DND-41 (cell line): Measurements from ENCODE around the gene ATG16L2.

Experiments used
- ATAC-seq: fragments of 200-7000 bp; cut with Tn5 transposase; 3 replicates; pipeline ENCODE4 v1.9.1; 2021; ENCODE audit warnings: low read depth; ENCODE audit not compliant: insufficient read depth
- DNase-seq: peaks from one replicate; pipeline ENCODE4 v3.0.0-alpha.2; 2020
- H2AFZ ChIP-seq: 2 replicates; pipeline ENCODE4 v1.6.0; 2012; ENCODE audit warnings: low read depth, low read length
- H3K27ac ChIP-seq: 2 replicates; pipeline ENCODE4 v1.5.1; 2012; ENCODE audit warnings: low read length, inconsistent platforms
- H3K27me3 ChIP-seq: fragments of 200-600 bp; sonication (generic); 2 replicates; pipeline ENCODE4 v1.6.0; 2012; ENCODE audit warnings: low read length, mild to moderate bottlenecking, inconsistent platforms; ENCODE audit not compliant: insufficient read depth, poor library complexity
- H3K36me3 ChIP-seq: 2 replicates; pipeline ENCODE4 v1.5.1; 2012; ENCODE audit warnings: low read length, inconsistent platforms; ENCODE audit not compliant: insufficient read depth
- H3K4me1 ChIP-seq: 2 replicates; pipeline ENCODE4 v1.5.1; 2012; ENCODE audit warnings: mild to moderate bottlenecking, low read length; ENCODE audit not compliant: insufficient read depth
- H3K4me2 ChIP-seq: 2 replicates; pipeline ENCODE4 v1.6.0; 2012; ENCODE audit warnings: mild to moderate bottlenecking, moderate library complexity, low read length, inconsistent platforms; ENCODE audit not compliant: insufficient read depth
- H3K4me3 ChIP-seq, 2 experiments: fragments of 200-600 bp in 1 of 2; shearing (Covaris generic) in 1 of 2; 2 replicates each; pipeline ENCODE4 v1.5.1; 2012 to 2016; ENCODE audit warnings: inconsistent platforms in 2 of 2, low read length in 2 of 2, mild to moderate bottlenecking in 2 of 2, low read depth in 1 of 2, moderate library complexity in 1 of 2
- H3K79me2 ChIP-seq: 2 replicates; pipeline ENCODE4 v1.6.0; 2012; ENCODE audit warnings: low read length, inconsistent platforms; ENCODE audit not compliant: insufficient read depth
- H3K9ac ChIP-seq: 2 replicates; pipeline ENCODE4 v1.6.0; 2012; ENCODE audit warnings: low read depth, mild to moderate bottlenecking, inconsistent platforms, low read length, moderate library complexity
- H3K9me3 ChIP-seq: 2 replicates; pipeline ENCODE4 v1.5.1; 2012; ENCODE audit warnings: low read length, moderate library complexity, mild to moderate bottlenecking, inconsistent platforms; ENCODE audit not compliant: insufficient read depth, severe bottlenecking
- H4K20me1 ChIP-seq: 2 replicates; pipeline ENCODE4 v1.6.0; 2012; ENCODE audit warnings: low read length; ENCODE audit not compliant: insufficient read depth
- EZH2 ChIP-seq: IDR thresholded peaks from 3 replicates; pipeline ENCODE4 v1.6.1; 2012; ENCODE audit warnings: borderline replicate concordance, low read depth, mild to moderate bottlenecking, moderate library complexity, low read length, inconsistent platforms; ENCODE audit not compliant: severe bottlenecking
- TF ChIP-seq, protein P1 (sequence below): IDR thresholded peaks from 2 replicates; pipeline ENCODE4 v1.5.1; 2012; ENCODE audit warnings: borderline replicate concordance, low read length, moderate library complexity, mild to moderate bottlenecking; ENCODE audit not compliant: poor library complexity, severe bottlenecking; ENCODE audit errors: extremely low read depth

Gene ATG16L2

DNA sequence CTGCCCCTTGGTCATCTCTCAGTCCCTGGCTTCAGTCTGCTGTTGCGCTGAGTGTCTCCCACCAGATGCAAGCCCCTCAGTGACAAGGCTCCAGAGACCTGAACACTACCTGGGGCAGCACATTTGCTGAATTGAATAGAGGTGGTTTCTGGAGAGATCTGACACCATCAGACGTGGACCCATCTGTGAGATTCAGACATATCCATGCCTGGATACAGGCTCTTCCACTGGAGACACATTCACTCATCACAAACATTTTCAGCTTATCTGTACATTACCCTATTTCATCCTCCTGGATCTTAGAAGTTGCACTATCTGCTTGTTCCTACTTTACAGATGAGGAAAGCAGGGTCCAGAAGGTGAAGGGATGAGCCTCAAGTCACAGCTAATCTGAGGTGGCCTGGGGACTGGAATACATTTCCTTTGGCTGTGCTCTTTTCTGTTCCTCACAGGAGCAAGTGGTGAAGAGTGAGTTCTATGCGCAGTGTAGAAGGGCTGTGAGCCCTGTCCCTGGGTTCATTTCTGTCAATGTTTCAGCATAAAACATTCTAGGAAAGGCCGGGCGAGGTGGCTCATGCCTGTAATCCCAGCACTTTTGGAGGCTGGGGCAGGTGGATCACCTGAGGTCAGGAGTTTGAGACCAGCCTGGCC lies 19.0 kb downstream of the ATG16L2 start:
- H3K4me2 ChIP-seq = no peak overlapping the region
- H3K27ac ChIP-seq = no peak overlapping the region
- no peak overlapping the region for H3K9ac ChIP-seq
- H3K4me1 ChIP-seq = 0 out of 2 replicates have a peak, but pooled peaks cover 3% of the 10 kb centered on the region
- H4K20me1 ChIP-seq = 0 out of 2 replicates have a peak, but pooled peaks cover 3% of the 10 kb centered on the region
- H3K36me3 ChIP-seq = peaks cover 60% of the 10 kb centered on the region
- ATAC-seq (no peak), DNase-seq (no peak)
- no peaks in the 10 kb centered on the region for H3K9me3 ChIP-seq
- TF ChIP-seq EZH2 = no peak
- TF ChIP-seq, protein P1, sequence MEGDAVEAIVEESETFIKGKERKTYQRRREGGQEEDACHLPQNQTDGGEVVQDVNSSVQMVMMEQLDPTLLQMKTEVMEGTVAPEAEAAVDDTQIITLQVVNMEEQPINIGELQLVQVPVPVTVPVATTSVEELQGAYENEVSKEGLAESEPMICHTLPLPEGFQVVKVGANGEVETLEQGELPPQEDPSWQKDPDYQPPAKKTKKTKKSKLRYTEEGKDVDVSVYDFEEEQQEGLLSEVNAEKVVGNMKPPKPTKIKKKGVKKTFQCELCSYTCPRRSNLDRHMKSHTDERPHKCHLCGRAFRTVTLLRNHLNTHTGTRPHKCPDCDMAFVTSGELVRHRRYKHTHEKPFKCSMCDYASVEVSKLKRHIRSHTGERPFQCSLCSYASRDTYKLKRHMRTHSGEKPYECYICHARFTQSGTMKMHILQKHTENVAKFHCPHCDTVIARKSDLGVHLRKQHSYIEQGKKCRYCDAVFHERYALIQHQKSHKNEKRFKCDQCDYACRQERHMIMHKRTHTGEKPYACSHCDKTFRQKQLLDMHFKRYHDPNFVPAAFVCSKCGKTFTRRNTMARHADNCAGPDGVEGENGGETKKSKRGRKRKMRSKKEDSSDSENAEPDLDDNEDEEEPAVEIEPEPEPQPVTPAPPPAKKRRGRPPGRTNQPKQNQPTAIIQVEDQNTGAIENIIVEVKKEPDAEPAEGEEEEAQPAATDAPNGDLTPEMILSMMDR = no peak
- no peak overlapping the region for H2AFZ ChIP-seq
- H3K27me3 ChIP-seq = no peaks in the 10 kb centered on the region
- H3K4me3 ChIP-seq = no peak overlapping the region
- no peaks in the 10 kb centered on the region for H3K79me2 ChIP-seq

DNA sequence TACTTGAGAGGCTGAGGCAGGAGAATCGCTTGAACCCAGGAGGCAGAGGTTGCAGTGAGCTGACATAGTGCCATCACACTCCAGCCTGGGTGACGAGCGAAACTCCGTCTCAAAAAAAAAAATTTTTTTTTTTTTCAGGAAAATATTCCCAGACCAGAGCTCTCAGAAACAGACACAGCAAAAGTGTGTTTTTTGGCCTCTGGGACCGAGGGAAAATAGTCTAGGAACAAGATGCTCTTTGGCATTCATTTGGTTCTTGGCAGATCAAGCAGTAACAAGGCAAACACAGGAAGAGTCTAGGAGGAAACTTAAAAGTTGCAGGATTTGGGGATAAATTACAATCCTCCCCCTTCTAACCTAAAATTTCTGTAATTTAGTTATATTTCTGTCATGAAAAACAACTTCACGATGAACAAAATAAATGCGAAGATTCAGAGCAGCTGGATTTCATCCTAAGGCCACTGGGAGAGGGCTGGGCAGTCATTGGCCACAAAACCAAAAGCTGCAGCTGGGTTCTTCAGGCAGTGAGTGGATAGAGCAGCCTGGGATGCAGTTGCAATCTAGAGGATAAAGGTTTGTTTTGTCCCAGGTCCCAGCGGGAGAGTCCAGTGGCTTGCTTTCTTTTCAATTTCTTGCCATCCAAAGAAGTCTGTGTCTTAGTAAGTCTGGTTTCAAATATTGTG lies 19.7 kb downstream of the ATG16L2 start:
- no peaks in the 10 kb centered on the region for H3K27me3 ChIP-seq
- no peaks in the 10 kb centered on the region for H3K9me3 ChIP-seq
- H2AFZ ChIP-seq = no peak overlapping the region
- H4K20me1 ChIP-seq = 0 out of 2 replicates have a peak, but pooled peaks cover 3% of the 10 kb centered on the region
- DNase-seq (no peak), ATAC-seq (no peak)
- no peak overlapping the region for H3K4me3 ChIP-seq
- H3K4me2 ChIP-seq = no peak overlapping the region
- no peak overlapping the region for H3K27ac ChIP-seq
- no peak for TF ChIP-seq EZH2
- TF ChIP-seq, protein P1 = no peak
- no peak overlapping the region for H3K9ac ChIP-seq
- H3K4me1 ChIP-seq = 0 out of 2 replicates have a peak, but pooled peaks cover 3% of the 10 kb centered on the region
- H3K79me2 ChIP-seq = no peaks in the 10 kb centered on the region
- peaks cover 59% of the 10 kb centered on the region for H3K36me3 ChIP-seq

DNA sequence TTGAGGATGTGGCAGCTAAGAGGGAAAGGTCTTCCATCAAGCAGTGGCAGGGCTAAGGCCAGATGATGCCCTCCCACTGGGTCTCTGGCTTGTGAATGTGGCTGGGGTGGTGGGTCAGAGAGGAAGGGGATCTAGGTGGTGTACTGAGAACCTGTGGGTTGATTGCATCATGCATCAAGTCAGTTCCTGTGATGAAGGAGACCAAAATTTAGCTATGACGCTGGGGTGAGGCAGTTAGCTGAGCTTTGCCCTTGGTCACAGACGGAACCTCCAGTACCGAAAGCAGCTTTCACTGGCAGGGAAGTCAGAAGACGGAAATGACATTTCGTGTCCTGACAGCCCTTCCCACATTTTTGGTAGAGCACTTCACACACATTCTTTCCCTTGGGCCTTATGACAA lies 20.7 kb downstream of the ATG16L2 start:
- no peak overlapping the region for H2AFZ ChIP-seq
- 0 out of 2 replicates have a peak, but pooled peaks cover 3% of the 10 kb centered on the region for H4K20me1 ChIP-seq
- no peak overlapping the region for H3K4me2 ChIP-seq
- DNase-seq (no peak), ATAC-seq (0 out of 3 replicates have a peak, but pooled peaks have one; percentile 9)
- TF ChIP-seq, protein P1 = no peak
- TF ChIP-seq EZH2 = no peak
- H3K27ac ChIP-seq = peak overlapping the region; percentile 39; the same call in 1 of the 2 replicates
- no peaks in the 10 kb centered on the region for H3K27me3 ChIP-seq
- no peak overlapping the region for H3K4me3 ChIP-seq
- H3K9ac ChIP-seq = no peak overlapping the region
- H3K9me3 ChIP-seq = no peaks in the 10 kb centered on the region
- H3K4me1 ChIP-seq = 0 out of 2 replicates have a peak, but pooled peaks cover 3% of the 10 kb centered on the region
- H3K79me2 ChIP-seq = no peaks in the 10 kb centered on the region
- peaks cover 58% of the 10 kb centered on the region for H3K36me3 ChIP-seq
